Activated T-cell treated with anti-CD3 and anti-CD28 coated beads, Interleukin-2, amount 50 U/mL, for 1 hour (primary cell): ENCODE data around the gene ZNF215.
"Not testable (repeated sequence)": the region's sequence is repeated elsewhere in the genome, so short reads cannot be mapped to it uniquely, and the experiment has no call there.

Experiments used
- DNase-seq: peaks from one replicate; pipeline ENCODE4 v3.0.0-alpha.2; 2020

ZNF215 gene

GRCh38 chr11:6926208-6927029 is at the start of gene ZNF215:
TSS of gene ZNF215 (plus strand) at chr11:6926426. CDS start at chr11:6932273, 5,847 bp downstream.
- peak; percentile 33 for DNase-seq

- no peak for DNase-seq
Observed at GRCh38 chr11:6876914-6877313, 49.3 kb upstream of the ZNF215 start.

GRCh38 chr11:6882751-6883150 is 43.5 kb upstream of the ZNF215 start:
- no peak for DNase-seq

DNA sequence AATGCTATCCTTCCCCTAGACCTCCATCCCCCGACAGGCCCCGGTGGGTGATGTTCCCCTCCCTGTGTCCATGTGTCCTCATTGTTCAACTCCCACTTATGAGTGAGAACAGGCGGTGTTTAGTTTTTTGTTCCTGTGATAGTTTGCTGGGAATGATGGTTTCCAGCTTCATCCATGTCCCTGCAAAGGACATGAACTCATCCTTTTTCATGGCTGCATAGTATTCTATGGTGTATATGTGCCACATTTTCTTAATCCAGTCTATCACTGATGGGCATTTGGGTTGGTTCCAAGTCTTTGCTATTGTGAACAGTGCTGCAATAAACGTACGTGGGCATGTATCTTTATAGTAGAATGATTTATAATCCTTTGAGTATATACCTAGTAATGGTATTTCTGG is 38.5 kb upstream of the ZNF215 start:
- DNase-seq: not testable (repeated sequence)

GRCh38 chr11:6888830-6889229 is 37.4 kb upstream of the ZNF215 start:
- DNase-seq: no peak

DNA sequence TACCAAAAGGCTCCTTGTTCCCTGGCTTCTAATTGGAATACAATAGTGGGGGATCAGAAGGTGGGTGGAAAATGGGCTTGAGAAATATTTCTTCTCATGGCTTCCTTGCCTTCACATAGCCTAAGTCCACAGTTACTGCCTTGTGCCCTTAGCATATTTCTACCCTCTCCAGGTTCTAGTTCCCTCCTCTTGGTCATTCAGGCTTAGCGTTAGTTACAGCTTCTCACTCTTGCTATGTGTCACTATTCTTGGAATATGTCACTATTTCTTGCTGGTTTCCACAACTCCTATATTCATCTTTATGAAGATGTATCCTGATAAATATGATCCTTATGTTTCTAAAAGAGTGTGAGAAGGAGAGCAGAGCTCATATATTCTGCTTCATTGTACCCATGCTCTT is 36.4 kb upstream of the ZNF215 start:
- no peak for DNase-seq

GRCh38 chr11:6892400-6892799 is 33.8 kb upstream of the ZNF215 start, which contains the start of gene OR2D2:
TSS of gene OR2D2 (minus strand) at chr11:6892500. CDS start at chr11:6892500, 0 bp downstream.
- DNase-seq: no peak

GRCh38 chr11:6894097-6894496 is 32.1 kb upstream of the ZNF215 start:
- DNase-seq: no peak

GRCh38 chr11:6895010-6895409 is 31.2 kb upstream of the ZNF215 start:
- no peak for DNase-seq

GRCh38 chr11:6898911-6899310 is 27.3 kb upstream of the ZNF215 start:
- DNase-seq: no peak

DNA sequence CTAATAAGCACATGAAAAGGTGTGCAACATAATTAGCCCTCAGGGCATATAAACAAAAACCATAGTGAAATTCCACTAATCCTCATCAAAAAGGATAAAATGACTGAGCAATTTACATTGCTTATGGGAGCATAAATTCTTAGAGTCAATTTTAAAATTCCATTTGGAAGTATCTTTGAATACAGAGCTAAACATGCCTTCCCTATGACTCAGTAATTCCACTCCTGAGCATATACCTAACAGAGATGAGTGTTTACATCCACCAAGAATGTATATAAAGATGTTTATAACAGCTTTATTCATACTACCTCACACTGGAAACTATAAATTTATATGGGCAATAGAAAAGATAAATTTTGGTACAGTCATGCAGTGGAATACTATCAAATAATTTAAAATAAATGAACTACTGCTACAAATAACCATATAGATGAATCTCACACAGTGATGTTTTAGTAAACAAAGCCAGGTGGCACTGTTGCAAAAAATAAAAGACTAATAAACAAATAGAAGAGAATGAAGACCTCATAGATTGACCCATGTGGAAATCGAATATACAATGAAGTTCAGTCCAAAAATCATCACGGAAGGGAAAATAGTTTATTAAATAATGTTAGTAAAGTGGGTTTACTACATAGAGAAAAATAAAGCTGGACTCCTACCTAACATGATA is 25.8 kb upstream of the ZNF215 start:
- no peak for DNase-seq

DNA sequence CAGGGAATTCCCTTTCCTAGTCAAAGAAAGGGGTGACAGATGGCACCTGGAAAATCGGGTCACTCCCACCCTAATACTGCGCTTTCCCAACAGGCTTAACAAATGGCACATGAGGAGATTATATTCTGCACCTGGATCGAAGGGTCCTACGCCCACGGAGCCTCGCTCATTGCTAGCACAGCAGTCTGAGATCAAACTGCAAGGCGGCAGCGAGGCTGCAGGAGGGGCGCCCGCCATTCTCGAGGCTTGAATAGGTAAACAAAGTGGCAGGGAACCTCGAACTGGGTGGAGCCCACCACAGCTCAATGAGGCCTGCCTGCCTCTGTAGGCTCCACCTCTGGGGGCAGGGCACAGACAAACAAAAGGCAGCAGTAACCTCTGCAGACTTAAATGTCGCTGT is 21.4 kb upstream of the ZNF215 start:
- not testable (repeated sequence) for DNase-seq

DNA sequence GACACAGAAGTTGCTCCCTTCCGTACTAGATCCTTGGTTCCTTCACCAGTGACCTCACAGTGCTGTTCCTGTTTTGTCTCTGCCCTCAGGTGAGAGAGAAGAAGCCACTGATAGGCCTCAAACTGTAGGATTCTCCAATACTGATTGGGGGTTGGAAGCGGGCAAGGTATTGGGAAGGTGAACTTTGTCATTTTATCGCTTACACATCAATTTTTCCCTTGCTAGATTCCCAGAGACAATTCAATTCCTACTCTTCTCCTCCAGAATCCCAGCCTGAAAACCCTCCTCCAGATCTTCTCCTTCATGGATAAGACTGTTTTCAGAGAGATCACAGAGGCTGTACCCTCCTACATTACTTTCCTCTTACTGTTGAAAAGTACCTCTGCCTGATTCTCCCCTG is 14.8 kb upstream of the ZNF215 start:
- no peak for DNase-seq

GRCh38 chr11:6911948-6912347 is 14.3 kb upstream of the ZNF215 start:
- DNase-seq: no peak

DNA sequence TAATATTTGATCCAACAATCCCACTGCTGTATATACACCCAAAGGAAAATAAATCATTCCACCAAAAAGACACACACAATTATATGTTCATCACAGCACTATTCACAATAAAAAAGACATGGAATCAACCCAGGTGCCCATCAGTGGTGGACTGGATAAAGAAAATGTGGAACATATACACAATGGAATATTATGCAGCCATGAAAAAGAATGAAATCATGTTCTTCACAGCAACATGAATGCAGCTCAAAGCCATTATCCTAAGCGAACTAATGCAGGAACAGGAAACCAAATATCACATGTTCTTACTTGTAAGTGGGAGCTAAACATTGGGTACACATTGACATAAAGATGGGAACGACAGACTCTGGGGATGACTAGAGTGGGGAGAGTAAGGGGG is 6.5 kb upstream of the ZNF215 start:
- DNase-seq: no peak

DNA sequence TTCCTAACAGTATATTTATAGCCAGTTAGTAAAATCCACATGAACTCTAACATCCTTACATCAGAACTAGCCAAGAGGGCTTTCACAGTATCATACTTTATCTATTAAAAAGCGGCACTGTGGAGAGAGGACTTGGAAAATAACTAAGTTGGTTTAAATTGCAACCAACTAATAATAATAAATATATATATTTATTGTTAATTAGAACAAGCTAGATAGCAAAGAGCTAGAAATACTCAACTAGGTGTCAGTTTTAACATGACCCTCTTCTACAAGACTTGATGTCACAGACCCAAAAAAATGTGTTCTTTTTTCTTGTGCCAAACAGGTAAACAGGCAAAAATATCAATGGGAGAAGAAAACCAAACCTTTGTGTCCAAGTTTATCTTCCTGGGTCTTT is 5.5 kb upstream of the ZNF215 start, which contains the start of gene OR2D3:
TSS of gene OR2D3 (plus strand) at position 301 of the 400 bp plus-strand sequence. CDS start at position 301, 0 bp downstream.
- DNase-seq: no peak

DNA sequence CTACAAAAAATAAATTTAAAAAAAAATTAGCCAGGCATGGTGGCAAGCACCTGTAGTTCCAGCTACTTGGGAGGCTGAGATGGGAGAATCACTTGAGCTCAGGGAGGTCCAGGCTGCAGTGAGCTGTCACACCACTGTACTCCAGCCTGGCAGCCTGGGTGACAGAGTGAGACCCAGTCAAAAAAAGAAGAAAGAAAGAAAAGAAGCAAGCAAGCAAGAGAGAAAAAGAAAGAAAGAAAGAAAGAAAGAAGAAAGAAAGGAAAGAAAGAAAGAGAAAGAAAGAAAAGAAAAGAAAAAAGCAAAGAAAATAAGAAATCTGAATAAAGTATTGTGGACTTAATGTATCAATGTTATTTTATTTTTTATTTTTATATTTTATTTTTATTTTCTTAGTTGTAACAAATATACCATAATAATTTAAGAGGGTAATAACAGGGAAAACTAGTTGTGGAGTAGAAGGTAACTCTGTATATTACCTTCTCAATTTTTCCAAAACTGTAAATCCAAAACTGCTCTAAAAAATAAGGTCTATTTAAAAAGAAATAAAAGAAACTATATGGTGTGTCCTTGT is 1.1 kb upstream of the ZNF215 start:
- no peak for DNase-seq

DNA sequence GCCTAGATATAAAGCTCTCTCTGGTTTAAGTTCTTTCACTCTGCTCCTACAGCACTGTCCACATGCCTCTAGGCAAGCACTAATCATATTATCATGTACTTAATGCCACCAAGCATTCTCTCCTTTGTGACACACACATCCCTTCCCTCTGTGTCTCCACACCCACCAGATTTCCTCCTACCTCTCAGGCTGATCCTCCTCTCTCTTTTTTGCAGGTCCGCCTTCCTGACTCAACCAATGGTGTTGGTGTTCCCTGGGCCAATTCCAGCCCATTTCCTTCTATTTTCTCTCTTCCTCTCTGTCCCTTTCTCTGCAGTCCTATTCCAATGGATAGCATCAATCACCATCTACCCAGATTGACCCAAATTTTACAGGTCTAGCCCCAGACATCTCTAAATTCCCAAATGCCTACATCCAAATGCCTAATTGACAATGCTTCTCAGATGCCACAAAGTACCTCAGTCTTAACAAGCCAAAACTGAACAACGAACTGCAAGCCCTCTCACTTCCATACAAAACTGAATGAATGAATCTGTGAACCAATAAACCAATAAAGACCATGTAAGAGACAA is 504 bp upstream of the ZNF215 start:
- no peak for DNase-seq

DNA sequence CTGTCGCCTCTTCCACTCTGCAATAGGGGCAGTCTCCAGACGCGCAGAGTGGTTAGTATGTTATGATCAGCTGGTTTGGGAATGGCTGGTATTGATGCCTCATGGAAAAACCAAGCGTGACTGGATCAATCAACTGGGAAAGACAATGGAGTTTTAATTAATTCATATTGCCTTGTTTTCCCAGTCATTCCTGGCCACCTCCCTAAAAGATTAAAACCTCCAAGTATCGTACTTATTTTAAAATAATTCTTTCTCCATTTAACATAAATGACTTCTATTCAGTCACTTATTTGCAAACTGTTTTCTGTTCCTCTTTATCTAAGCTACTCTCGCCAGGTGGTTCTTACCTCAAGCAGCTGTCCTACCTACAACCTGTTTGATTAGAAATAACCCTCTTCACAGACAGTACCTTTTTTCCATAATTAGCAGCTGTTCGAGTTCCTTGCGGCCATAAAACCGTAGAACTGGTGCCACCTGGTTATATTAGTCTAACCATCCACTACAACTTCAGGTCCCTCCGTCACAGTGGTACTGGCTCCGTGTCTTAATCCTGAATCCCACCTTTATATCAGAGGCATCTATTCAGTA is 898 bp downstream of the ZNF215 start:
- DNase-seq: no peak

- no peak for DNase-seq
Observed at GRCh38 chr11:6928916-6929315, 2.7 kb downstream of the ZNF215 start.

DNA sequence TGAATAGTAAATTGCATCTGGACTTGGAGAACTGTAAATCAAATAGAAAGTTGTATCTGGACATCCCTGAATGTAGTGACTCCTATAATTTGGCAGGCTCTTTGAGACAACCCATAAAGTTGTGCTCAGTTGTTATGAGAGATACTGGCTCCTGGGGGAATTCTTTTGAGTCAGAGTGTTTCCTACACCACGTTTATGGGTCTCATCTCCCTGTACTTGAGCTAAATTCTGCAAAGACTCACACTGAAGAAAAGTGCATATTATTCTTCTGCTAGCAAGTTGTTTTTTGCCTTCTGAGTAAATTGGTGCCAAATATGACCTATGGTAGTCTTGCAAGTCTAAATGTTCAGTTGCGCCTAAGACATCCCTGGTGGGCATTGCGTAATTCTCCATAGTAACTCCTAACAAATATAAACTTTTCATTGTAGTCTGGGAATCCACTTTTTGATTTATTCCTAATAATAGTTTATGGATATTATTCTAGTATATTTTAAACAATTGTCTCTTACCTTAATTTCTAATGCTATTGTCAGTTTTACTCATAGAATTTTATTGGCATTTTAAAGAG is 5.0 kb downstream of the ZNF215 start:
- no peak for DNase-seq

GRCh38 chr11:6932145-6932544 is 5.9 kb downstream of the ZNF215 start:
- DNase-seq: no peak

DNA sequence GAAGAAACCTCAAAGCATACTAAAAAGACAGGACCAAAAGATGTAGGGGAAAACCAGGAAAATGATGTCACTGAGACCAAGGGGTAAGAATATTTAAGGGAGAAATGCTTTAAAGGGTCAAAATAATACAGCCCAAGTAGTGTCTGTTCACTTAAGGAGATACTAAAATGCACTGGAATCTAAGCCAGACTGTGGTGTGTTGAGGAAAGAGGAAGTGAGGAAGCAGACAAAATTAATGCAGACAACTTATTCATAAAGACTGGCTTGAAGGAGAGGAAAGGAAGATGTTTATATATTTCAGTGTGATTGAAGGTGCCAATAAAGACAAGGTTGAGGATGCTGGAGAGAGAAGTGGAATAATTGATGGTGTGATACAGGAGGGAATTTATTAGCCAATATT is 15.7 kb downstream of the ZNF215 start:
- DNase-seq: no peak
